Heart left ventricle (tissue), 13 donors: ENCODE results near the gene FXYD1.

ENCODE experiments used
- CTCF ChIP-seq, 12 donors: fragments of 200-600 bp; sonication (generic) in 4 of 12; IDR thresholded peaks; one replicate each; pipeline versions ENCODE4 v1.5.0 to v1.8.0; 2018 to 2022; ENCODE audit warnings: antibody characterized with exemption in 12 of 12, mild to moderate bottlenecking in 5 of 12
- POLR2A ChIP-seq, 2 donors: fragments of 450-650 bp; IDR thresholded peaks; one replicate each; pipeline ENCODE4 v1.6.1; 2017; ENCODE audit warnings: antibody characterized with exemption in 2 of 2, mild to moderate bottlenecking in 2 of 2, moderate library complexity in 2 of 2
- donor health status: ischemic (EF 13 %, LVEDD 7.1; RV severe dilation, severe dysfunction).
- donor health status: DM: no; HTN: yes; CAD: no.
- donor health status: DM: no; HTN: no; CAD: no.
- donor health status: ischemic (EF 25% LVEDD 6.9; RV normal size, moderate dysfunction).
- donor health status: ischemic (EF 25% LVEDD 5.7; RV mildly dilated, moderate dysfunction).
- donor health status: ischemic (EF 35%, LVEDD 5.7; RV mildly dilated, moderate dysfunction).
- donor health status: nonischemic (EF 11% LVEDD 7.7; RV severe dilation, severe dysfunction).
- donor health status: DM: yes; HTN: yes; CAD: no.
- donor health status: PGD.
- donor health status: ischemic (EF 29% LVEDD 5.4; RV normal size, mild dysfunction).
- donor health status: nonischemic (EF 23%, LVEDD 6.1; RV moderate dilation, normal function).

GRCh38 chr19:35110974-35111373 is 27.6 kb upstream of the FXYD1 start:
- no peak for TF ChIP-seq POLR2A (IDR thresholded peaks at IDR 0.05)
- no peak for TF ChIP-seq CTCF (IDR thresholded peaks at IDR 0.05)
